NCI-H526 (cell line): ENCODE results near the gene ADCY4.

ENCODE experiments used
- DNase-seq, 2 experiments: peaks; one replicate each; lab custom pipeline; 2025; lab: John Stamatoyannopoulos, UW

ADCY4 gene

DNA sequence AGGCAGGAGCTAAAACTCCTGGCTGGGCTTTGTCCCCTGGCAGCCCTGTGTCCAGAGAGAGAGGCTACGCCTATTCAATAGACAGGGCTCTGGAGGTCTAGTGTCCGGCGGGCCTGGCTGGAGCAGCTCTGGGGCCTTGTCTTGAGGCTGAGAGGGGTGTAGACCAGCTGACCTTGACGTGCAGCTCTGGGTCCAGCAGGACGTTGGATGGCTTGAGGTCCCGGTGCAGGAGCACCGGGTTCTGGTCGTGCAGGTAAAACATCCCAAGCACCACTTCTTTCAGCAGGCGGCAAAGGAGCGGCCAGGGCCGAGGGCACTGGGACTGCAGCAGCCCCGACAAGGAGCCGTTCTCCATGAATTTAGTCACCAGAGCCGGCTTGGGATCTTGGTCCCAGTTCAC lies 4.0 kb upstream of the ADCY4 start:
- no peak for DNase-seq

DNA sequence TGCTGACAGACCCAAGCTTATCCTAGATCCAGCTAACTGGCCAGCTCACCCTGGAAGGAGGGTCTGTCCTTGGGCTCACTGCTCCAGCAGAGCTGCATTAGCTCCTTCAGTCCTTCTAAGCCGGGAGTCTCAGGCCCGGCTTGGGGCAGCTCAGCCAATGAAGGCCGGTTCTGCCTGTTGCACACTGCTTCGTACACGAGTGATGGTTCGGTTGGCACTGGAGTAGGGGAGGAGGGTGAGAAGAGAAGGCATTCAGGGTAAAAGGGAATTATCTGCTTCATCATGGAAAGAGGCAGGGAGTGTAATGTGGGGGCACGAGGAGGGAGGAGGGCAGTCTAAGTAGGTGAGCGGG lies 2.9 kb upstream of the ADCY4 start:
- DNase-seq: no peak

DNA sequence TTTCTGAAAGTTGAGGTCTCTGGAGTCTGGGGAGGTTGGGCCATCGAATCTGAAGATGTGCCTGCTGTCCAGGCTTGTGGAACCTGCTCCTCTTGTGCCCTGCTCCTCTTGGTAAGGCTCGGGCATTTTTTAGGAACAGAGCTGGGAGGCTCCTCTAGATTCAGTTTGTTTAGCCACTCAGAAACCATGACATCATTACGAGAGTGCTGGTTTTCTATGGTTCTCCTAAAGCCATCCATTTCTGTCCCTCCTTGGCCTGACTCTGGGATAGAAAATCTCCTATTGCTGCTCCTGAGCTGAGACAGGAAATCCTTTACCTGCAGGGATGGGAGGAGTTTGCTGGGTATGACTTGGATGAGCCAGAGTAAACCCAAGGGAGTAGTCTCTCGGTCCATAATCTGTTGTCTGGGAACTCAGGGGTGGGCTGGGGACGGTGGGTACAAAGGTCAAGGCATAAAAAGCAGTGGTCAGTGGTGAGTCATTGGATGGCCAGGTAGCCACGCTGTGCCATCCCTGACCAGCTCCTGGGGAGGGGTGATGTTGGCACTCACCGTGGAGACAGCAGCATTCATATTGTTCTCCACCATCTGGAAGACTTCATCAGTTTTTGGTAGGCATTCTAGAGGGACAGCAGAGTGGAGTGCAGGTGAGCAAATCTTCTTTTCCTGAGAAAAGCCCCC lies 2.4 kb upstream of the ADCY4 start:
- no peak for DNase-seq

DNA sequence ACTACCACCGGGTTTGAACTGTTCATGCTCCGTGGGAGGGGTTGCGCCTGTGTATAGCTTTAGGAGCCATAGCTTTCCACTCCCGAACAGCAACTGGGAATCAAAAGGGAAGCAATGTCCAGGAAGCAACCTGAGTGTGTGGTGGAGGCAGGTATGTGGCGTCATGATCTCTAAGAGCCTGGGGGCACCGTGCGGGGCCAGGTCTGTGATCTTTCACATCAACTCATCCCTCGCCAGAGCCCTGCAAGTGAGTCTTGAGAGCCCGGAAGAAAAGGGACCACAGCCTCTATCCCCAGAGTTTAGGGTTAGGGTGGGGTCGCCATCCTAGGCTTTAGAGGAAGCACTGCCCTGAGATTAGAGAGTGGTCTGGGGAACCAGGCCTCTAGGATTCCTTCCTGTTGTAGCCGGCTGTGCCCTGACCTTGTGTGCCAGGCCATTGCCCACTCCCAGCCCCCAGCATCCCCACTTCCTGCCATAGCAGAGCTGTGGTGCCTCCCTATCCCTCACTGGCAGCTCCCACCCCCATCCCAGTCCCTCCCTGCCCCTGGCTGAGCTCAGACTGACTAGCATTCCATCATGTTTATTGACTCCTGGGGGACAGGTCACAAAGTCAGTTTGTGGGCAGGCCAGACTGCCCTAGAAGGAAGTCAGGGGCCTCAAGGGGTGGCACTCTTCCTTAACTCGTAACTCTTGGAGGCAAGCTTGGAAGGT lies 745 bp upstream of the ADCY4 start:
- no peak for DNase-seq

DNA sequence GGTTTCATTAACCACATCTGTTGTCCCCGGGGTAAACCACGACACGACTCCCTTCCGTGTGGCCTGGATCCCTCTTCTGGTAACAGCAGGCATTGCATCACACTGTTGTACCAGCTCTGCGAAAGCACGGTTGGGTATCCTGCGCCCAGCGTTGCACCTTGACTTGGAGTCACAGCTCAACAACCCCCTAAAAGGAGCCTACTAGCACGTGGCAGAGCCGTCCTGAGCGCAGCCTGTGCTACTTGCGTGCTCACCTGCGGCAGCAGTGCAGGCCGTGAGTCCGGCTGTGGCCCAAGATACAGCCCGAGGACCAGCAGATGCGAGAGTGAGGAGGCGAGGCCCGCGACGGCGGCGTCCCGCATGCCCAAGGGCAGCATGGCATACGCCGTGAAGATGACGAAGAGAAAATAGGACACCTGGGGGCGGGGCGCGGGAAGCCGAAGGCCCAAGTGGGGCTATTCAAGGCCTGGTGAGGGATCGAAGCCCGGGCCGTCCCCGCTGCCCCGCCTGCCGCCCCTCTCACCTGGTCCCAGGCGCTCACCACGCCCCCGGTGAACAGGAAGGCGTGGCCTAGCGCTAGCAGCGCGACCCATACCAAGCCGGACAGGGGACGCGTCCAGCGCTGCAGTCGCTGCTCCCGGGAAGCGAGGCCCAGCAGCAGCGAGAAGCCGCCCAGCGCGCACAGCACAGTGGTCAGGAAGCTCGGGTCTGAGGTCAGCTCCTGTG lies 2.4 kb downstream of the ADCY4 start:
- peak; percentile 41 to 80 for DNase-seq

DNA sequence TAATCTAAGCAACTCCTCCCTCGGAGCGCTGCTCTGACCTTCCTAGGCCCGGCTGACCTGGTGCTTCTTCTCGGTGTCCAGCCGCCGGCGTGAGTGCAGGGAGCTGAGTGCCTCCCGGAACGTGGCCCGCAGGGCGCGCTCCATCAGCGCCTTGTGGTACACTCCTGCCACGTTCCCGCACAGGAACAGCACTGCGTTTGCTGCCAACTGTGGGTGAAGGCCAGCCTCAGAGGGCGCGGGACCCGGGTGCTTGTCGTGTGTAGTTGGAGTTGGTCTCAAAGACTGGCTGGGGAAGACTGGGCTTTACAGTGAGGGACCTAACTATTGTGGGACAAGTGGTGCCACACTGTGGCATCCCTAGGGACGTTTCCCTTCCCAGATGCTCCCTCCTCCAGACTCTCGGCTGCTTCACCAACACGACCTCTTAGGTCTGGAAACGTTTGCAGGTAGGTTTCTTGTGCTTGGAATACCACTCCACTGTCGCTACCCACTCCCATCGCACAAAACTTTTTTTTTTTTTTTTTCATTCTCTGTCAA lies 3.1 kb downstream of the ADCY4 start:
- no peak for DNase-seq

DNA sequence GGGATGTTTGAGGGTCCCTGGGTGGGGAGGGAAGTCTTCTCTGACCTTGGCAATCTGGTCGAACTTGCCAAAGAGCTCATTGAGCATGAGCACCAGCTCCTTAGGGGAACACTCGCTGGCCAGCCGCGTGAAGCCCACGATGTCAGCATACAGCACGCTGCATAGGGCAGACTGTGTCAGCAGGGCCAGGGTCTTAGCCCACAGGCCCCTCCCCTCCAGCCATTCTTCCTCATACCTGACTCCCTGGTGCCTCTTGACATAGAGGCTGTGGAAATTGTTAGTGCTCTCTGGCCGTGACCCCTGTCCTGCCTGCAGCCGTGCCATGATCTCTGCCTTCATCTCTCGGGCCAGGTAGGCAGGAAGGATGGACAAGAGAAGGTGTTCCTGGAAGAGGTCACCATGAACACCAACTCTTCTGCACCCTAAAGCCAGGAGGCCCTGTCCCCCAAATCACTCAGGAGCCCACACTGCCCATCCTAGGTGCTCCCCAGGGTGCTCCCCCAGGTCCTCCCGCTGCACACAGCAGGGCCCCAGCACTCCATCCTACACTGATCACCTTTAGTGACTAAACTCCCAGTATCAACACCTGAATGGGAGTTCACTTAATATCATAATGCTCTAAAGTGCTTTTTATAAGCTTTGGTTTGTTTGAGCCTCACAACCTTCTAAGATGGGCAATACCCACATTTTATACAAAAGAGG lies 3.7 kb downstream of the ADCY4 start:
- DNase-seq: no peak

DNA sequence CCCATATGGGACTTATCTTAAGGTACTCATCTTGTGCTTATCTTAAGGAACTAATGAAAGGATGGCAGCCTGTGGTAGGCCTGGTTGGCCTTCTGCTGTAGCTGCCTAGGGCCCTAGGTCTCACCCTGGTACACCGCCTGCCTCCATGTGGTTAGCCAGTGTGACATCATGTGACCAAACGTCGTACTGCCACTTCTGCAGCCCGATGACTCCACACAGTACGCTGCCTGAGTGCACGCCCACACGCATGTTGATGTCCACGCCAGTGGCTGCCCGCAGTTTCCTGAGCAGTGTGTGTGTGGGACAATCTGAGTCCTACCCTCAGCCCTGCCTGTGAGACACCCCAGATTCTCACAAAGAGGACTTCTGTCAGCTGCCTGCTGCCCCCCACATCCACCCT lies 5.1 kb downstream of the ADCY4 start:
- DNase-seq: no peak

DNA sequence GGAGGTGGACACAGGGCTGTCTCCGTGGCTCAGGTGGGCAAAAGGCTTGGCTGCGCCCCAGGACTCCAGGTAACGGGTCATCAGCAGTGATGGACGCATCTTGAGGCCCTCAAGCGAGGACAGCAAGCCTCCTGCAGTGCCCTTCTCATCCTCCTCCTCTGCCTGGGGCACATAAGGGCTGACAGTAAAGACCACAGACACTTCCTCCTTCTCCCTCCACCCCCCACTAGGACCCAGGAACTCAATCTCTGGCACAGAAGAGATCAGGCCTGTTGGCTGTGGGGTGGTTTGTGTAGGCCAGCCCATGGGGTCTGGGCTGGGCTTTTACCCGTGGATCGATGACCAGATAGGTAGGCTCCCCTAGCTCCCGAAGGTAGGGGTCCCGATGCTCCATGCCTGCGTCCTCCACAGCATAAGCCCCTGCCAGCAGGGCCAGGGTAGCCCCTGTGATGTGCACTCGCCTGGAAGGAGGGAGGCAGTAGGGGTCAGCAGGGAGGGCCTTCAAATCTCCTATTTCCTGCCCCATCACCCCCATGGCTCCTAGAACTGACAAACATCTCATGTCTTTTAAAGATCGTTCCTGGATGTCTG lies 5.7 kb downstream of the ADCY4 start:
- no peak for DNase-seq

DNA sequence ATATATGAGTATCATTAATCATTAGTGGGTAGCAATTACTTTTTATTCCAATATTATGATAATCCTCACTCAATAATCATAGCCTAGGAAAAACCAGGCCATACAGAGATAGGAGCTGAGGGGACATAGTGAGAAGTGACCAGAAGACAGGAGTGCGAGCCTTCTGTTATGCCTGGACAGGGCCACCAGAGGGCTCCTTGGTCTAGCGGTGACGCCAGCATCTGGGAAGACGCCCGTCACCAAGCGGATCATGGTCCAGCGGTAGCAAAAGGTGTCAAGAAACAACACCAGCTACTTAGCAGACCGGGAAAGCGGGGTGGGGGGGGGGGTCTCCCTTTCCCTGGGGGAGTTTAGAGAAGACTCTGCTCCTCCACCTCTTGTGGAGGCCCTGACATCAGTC lies 7.0 kb downstream of the ADCY4 start:
- DNase-seq: peak in 1 of 2 experiments; percentile 27

DNA sequence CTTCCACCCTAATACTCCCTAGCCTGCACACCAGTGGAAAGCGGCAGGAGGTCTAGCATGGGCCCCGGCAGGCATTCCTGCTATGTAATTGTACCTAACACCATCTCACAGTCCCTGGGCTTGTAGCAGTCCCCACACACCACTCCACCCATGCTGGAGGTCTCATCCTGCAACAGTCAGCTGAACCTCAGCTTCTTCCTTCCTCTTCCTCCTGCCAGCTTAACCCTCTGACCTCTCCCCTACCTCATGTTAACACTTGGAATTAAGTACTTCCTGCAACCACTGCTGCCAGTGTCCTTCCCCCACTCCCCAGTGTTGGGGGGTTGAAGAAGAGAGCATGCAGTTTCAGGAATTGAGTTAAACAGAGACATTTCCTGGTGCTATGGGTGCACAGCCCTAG lies 7.6 kb downstream of the ADCY4 start:
- DNase-seq: no peak

DNA sequence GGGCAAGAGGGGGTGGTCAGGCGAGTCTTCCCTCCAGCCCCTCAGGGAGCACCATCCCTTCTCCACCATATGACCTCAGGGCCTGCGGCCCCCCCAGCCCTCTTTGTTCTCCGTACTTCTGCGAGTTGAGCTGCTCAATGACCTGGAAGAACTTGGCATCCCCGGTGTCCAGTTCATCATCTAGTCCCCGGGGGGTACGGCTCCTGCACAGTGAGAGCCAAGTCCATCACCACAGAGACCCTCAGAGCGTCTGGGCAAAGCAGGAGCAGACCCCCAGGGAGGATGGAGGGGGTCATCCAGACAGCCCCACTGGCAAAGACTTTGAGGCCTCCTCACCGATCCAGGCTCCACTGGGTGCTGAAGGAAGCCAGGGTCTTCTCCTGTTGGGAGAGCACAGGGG lies 8.9 kb downstream of the ADCY4 start:
- DNase-seq: no peak

DNA sequence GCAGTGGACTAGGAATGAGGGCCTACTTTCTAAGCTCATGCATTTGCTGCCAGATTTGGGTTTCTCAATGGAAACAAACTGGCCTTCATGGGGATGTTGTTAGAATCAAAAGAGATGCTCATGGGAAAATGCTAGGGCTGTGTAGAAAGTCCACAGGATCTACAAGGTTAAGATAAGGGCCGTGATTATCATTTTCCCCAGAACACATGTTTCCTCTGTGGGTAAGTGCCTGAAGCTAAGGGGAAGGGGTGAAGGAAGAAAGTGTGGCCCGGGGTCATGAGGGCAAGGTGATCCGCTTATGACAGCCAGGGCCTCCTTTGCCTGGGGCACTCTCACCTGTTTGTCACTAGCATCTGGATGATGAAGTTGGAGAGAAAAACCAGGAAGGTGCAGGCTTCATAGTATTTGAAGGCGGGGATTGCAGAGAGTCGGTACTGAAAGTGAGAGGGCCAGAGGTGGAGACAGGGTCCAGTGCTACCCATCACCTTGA lies 9.8 kb downstream of the ADCY4 start:
- DNase-seq: no peak

DNA sequence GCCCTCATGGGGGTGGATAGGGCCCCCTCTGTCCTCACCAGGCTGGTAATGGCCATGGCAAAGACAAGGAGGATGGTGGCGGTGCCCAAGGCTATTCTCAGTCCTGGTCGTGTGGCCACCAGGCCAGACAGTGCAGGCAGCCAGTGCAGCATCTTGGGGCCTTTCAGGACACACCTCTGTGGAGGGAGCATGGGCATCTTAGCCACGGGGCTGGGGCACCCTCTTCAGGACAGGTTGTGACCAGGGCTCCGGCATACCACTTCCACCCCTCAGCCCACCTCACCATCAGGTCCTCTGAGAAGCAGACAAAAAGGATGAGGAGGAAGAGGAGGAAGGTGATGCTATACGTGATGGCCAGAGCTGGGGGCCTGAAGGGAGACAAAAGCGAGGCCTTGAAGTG lies 10.8 kb downstream of the ADCY4 start:
- DNase-seq: no peak

DNA sequence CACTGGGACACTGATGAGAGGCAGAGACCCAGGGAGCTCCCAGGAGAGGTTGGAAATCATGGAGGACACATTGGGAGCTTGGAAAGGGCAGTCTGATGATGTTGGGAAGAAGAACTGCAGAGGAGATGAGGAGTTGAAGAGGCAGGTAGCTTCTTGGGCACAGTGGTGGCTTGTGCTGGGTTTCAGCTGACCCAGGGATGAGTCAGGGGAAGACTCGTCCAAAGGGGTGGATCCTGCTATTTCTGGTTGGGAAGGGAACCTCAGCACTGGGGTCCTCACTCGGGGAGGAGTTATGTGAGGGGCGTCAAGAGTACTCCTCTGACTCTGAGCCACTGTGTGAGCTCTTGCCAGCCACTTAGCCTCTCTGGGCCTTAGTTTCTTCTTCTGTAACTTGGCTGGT lies 11.5 kb downstream of the ADCY4 start:
- no peak for DNase-seq

DNA sequence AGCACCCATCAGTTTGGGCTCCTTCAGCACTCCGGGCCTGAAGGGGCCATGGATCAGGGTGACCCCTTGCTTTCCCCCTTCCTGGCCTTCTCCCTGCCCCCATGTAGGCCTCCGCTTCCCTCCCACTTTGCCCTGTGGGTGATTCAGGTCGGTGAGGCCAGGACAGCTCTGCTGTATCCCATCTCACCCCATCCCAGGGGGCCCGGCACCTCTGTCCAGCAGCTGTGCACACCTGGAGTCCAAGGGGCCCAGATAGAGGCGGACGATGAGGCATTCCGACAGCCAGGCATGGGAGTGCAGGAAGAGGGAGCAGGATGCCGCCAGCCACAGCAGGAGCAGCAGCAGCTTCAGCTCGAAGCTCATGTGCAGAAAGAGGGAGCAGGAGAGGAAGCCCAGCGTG lies 12.2 kb downstream of the ADCY4 start:
- DNase-seq: no peak

DNA sequence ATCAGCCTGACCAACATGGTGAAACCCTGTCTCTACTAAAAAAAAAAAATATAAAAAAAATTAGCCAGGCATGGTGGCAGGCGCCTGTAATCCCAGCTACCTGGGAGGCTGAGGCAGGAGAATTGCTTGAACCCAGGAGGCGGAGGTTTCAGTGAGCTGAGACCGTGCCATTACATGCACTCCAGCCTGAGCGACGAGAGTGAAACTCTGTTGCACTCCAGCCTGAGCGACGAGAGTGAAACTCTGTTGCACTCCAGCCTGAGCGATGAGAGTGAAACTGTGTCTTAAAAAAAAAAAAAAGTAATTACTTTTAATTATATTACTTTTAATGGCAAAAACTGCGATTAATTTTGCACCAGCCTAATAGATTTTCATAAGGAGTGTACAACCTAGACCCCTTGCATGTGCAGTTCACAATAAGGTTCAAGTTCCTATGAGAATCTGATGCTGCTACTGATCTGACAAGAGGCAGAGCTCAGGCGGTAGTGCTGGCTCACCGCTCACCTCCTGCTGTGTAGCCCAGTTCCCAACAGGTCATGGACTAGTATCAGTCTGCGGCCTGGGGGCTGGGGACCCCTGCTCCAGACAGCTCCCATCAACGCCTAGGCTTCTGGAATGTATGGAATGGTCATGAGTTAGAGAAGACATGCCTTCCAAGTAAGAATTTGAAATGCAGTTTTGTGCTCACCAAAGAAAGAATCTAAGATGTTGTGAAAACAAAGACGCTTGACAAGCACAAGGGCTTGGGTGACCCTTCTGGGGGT lies 13.5 kb downstream of the ADCY4 start:
- no peak for DNase-seq

DNA sequence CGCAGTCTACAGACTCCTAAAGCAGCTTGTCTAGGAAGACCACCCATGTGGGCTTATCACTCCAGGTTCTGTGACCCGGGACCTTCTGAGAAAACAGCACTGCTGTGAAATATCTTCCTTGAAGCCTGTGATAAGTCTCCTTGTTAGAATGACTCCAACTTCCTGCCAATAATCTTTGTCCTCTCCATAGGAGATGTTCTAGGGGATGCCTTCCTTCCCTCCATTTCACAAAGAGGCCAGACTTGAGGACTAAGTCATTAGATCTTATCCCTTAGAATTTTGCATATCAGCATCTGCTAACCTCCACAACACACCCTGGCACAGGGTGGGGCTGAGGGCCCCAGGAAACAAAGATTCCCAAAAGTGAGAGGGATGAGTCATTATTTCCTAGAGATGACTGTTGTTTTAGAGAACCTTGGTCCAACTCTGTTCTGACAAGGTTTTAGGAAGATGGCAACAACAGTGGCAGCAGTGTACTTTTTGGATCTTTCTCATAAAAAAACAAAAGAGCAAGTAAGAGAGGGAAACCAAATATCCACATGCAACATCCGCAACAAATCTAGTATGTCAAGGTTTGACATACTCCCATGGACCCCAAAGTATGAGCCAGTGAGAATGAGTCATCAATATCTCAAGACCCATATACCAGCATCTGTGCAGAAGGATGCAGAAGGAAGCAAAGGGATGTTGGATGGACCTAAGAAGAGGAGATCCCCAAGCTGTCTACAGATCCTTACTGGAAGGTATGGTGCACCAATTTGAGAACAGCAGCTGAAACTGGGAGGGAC lies 17.5 kb downstream of the ADCY4 start:
- DNase-seq: no peak

DNA sequence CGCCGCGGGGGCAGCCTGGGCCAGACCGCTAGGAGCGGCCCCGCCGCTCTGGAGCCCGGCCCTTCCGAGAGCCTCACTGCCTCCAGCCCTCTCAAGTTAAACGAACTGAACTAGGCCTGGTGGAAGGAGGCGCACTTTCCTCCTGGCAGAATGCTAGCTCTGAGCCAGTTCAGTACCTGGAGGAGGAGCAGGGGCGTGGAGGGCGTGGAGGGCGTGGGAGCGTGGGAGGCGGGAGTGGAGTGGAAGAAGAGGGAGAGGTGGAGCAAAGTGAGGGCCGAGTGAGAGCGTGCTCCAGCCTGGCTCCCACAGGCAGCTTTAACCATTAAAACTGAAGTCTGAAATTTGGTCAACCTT lies 18.3 kb downstream of the ADCY4 start:
- DNase-seq: no peak

DNA sequence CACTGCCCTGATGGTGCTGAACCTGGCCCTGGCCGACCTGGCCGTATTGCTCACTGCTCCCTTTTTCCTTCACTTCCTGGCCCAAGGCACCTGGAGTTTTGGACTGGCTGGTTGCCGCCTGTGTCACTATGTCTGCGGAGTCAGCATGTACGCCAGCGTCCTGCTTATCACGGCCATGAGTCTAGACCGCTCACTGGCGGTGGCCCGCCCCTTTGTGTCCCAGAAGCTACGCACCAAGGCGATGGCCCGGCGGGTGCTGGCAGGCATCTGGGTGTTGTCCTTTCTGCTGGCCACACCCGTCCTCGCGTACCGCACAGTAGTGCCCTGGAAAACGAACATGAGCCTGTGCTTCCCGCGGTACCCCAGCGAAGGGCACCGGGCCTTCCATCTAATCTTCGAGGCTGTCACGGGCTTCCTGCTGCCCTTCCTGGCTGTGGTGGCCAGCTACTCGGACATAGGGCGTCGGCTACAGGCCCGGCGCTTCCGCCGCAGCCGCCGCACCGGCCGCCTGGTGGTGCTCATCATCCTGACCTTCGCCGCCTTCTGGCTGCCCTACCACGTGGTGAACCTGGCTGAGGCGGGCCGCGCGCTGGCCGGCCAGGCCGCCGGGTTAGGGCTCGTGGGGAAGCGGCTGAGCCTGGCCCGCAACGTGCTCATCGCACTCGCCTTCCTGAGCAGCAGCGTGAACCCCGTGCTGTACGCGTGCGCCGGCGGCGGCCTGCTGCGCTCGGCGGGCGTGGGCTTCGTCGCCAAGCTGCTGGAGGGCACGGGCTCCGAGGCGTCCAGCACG lies 18.9 kb downstream of the ADCY4 start:
- DNase-seq: peak in 1 of 2 experiments; percentile 28
